KOPT-K1 (cell line): Measurements from ENCODE around the gene SMIM5.

Experiments
- H3K27ac ChIP-seq: fragments of 200-600 bp; sonication (generic); 2 replicates; pipeline ENCODE4 v1.5.1; 2016; ENCODE audit warnings: antibody characterized with exemption, mild to moderate bottlenecking, low read depth, low read length; ENCODE audit not compliant: poor library complexity, severe bottlenecking
- H3K36me3 ChIP-seq: fragments of 200-600 bp; sonication (generic); 2 replicates; pipeline ENCODE4 v1.5.1; 2017; ENCODE audit warnings: antibody characterized with exemption, mild to moderate bottlenecking, low read length, moderate library complexity; ENCODE audit not compliant: insufficient read depth
- H3K9me3 ChIP-seq: fragments of 200-600 bp; sonication (generic); 2 replicates; pipeline ENCODE4 v1.5.1; 2017; ENCODE audit warnings: antibody characterized with exemption, low read length, mild to moderate bottlenecking; ENCODE audit not compliant: insufficient read depth, poor library complexity, severe bottlenecking

SMIM5 gene

DNA sequence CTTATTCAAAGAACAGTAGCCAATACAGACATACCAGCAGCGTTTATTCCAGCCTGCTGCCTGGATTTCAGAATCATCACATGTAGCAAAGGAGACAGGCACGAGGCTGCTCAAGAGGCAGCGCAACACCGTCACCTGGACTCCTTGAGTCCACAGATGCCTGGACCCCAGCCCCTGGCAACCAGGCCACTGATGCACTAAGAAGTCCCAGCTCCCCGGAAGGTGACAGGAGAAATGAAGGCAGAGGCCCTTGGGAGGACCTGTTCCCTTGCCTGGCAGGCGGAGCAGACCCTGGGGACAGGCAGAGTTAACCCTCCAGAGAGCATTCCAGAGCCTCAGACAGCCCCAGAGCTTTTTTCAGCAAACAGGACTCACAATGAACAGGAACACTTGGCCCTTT lies 16.5 kb downstream of the SMIM5 start:
- Histone ChIP-seq H3K36me3 (peaks cover 36% of the 10 kb centered on the region), H3K27ac (no peak overlapping the region)

DNA sequence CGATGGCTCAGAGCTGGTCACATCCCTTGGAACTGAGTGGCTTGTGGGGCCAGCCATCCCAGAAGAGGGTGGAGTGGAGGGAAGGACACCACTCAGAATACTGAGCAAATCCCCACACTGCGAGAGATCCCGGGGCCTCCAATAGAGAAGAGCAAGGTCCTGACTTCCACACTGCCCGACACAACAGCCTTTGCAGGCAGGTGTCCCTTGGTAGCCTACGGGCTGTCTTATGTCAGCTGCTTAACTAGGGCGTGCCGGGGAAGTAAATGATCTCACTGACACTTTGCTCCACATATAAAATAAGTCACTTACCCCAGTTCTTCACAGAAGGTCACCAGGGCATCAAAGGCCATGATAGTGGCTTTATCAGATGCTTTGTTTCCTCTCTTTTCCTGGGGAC lies 17.6 kb downstream of the SMIM5 start:
- peaks cover 41% of the 10 kb centered on the region for H3K36me3 ChIP-seq
- no peaks in the 10 kb centered on the region for H3K9me3 ChIP-seq
- H3K27ac ChIP-seq = no peak overlapping the region

More for the DNA sequence above, 16.5 kb downstream of the SMIM5 start:
- H3K9me3 ChIP-seq = no peaks in the 10 kb centered on the region

DNA sequence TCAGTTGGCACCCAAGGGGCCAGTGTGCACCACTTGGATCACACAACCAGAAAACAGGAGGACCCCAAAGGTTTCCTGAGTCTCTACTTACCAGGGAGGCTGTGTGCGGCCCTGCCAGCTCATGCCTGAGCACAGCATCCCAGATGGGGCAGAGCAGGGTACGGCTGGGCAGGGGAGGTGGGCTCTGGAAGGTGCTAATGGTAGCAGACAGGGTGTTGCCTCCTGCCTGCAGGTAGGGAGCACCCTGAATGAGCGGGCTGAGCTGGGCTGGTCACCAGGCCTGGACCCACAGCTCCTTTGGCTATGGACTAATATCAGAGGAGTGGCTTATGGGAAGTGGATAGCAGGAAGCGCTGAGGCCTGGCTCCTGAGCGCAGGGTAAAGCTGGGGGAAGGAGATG lies 19.1 kb downstream of the SMIM5 start:
- Histone ChIP-seq H3K36me3 (peaks cover 50% of the 10 kb centered on the region), H3K27ac (peak overlapping the region; percentile 22)

DNA sequence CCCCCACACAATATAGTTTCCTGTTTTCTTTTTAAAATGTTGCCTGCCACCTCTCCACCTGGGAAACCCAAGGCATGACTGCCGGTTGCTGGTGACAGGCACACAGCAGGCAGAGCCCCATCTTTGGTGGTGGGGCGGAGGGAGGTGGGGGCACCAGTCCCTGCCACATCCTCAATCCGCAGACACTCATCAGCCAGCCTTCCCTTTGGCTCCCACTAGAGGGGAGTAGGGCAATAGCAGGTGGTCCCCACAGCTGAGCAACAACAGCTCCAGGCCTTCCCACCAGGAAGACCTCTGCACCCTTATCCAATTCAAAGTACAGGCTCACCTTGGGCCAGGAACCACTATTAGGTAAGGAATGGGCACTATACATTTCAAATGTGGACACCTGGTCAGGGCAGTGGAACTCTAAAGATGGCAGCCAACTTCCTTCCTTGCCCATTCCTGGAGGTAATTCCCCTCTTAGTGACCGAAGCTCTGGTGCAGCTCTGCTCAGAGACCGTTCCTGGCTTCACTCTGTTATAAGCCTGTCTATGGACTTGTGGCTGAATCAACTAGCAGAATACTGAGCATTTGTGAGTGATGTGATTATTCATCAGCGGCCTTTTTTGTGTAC lies 19.8 kb downstream of the SMIM5 start:
- Histone ChIP-seq H3K27ac (peak overlapping the region; percentile 22), H3K9me3 (no peaks in the 10 kb centered on the region), H3K36me3 (peaks cover 51% of the 10 kb centered on the region)

More for the DNA sequence above, 19.1 kb downstream of the SMIM5 start:
- H3K9me3 ChIP-seq = no peaks in the 10 kb centered on the region

GRCh38 chr17:75654176-75654575 lies 20.9 kb downstream of the SMIM5 start:
- no peaks in the 10 kb centered on the region for H3K9me3 ChIP-seq
- H3K36me3 ChIP-seq = peaks cover 47% of the 10 kb centered on the region
- no peak overlapping the region for H3K27ac ChIP-seq

DNA sequence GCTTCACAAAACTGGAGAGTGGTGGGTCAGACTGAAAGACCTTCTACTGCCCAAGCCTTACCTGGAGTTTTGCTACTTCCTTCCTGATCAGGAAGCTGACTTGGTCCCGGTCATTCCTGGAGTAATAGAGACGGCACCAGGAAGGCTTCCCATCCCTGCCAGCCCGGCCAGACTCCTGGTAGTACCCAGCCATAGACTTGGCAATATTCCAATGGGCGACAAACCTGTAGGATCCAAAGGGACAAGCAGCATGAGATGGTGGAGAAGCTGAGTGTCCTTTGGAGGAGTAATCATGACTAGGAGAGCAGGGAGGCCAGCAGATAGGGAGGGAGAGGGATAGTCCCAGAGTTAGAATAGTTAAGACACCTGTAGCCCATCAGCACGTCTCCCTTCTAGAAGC lies 25.0 kb downstream of the SMIM5 start:
- Histone ChIP-seq H3K36me3 (peaks cover 58% of the 10 kb centered on the region), H3K9me3 (no peaks in the 10 kb centered on the region), H3K27ac (no peak overlapping the region)

- no peaks in the 10 kb centered on the region for H3K9me3 ChIP-seq
- H3K36me3 ChIP-seq = peaks cover 48% of the 10 kb centered on the region
- no peak overlapping the region for H3K27ac ChIP-seq
These were observed 28.3 kb downstream of the SMIM5 start for GRCh38 chr17:75661531-75661930.

- H3K36me3 ChIP-seq = peaks cover 41% of the 10 kb centered on the region
- H3K27ac ChIP-seq = no peak overlapping the region
These were observed 29.3 kb downstream of the SMIM5 start for GRCh38 chr17:75662511-75662910.

GRCh38 chr17:75664099-75664549 lies 30.9 kb downstream of the SMIM5 start:
- H3K36me3 ChIP-seq = peaks cover 50% of the 10 kb centered on the region
- H3K27ac ChIP-seq = no peak overlapping the region
- no peaks in the 10 kb centered on the region for H3K9me3 ChIP-seq

More at GRCh38 chr17:75662511-75662910, 29.3 kb downstream of the SMIM5 start:
- no peaks in the 10 kb centered on the region for H3K9me3 ChIP-seq

DNA sequence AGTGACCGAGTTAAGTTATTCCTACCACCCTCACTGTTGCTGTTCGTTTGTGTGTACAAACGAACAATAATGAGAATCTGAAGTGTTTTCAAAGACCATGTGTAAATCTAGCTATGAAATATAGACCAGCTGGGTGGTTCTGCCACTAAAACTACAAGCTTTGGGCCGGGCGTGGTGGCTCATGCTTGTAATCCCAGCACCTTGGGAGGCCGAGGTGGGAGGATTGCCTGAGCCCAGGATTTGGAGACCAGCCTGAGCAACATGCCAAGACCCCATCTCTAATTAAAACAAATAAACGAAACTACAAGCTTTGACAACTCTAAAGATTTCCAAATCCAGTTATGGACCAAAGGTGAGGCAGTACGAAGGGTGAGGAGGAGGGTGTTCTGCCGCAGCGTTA lies 32.7 kb downstream of the SMIM5 start:
- Histone ChIP-seq H3K27ac (peak overlapping the region; percentile 73), H3K9me3 (no peaks in the 10 kb centered on the region), H3K36me3 (peaks cover 54% of the 10 kb centered on the region)

DNA sequence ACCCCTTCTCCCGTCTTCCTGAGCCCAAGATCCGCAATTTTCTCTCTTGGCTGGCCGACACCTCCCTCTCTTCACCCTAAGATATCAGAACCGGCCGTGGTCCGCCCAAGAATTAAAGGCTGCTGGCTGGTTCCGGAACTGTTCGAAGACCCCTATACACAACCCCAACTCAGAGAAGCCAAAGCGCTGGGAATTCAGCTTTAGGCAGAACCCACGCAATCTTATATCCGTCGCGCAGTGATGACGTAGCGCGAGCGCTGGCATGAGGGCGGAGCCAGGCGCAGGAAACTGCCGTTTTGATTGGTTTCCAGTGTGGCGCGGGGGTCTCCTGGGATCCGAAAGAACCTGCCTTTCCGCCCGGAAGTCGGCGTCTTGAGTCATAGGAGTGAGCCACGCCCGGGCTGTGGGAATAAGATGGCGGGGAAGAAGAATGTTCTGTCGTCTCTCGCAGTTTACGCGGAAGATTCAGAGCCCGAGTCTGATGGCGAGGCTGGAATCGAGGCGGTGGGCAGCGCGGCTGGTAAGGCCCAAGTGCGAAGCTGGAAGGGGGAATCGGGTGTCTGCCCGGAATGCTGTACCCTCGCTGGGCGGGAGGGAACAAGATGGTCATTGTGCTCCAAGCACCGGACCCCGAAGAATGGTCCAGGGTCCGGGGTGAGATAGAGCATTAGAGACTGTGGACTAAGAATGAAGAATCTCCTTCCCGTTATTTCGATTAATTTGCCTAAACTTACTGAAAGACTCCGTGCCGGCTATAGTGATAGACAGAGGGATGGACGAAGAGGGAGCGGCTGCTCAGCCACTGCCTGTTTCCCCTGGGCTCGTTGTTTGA lies 33.9 kb downstream of the SMIM5 start, which contains the start of the genes RECQL5 and SAP30BP:
RECQL5 (minus strand) TSS at position 196 of the 832 bp plus-strand sequence. CDS start 597 bp downstream, outside the sequence.
SAP30BP (plus strand) TSS at position 380 of the 832 bp plus-strand sequence; CDS start at position 415, 35 bp downstream.
- no peaks in the 10 kb centered on the region for H3K9me3 ChIP-seq
- H3K27ac ChIP-seq = peak within 1 kb of the TSS; percentile 73
- H3K36me3 ChIP-seq = peaks cover 54% of the 10 kb centered on the region

DNA sequence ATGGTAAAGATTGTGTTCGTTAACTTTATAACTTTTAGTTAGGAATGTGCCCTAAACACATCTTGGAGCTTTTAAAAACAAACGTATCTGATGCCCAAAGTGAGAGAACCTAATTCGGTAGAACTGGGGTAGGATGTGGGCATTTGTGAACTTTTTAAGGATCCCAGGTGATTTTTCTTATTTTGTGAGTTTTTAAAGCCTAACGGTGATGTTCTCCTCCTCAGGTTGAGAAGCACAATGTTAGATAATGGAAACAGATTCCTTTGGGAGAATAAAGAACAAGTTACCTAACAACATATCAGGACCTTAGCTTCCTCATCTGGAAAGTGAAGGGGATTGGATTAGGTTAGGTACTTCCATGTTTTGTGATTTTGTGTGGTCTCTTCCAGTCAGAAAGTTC lies 34.6 kb downstream of the SMIM5 start:
- Histone ChIP-seq H3K27ac (peak overlapping the region; percentile 73), H3K36me3 (peaks cover 54% of the 10 kb centered on the region), H3K9me3 (no peaks in the 10 kb centered on the region)

DNA sequence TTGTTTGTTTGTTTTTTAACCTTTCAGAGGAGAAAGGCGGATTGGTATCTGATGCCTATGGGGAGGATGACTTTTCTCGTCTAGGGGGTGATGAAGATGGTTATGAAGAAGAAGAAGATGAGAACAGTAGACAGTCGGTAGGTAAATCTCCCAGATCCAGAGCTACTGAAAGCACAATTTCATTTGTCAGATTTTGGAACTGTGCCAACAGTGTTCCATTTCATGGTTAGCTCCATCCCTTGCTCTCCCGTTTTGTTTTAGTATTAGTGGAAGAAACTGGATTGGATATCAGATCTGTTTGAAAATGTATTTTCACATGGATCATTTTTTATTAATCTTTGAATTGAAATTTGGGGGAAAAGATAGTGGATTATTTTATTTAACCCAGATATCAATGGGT lies 35.3 kb downstream of the SMIM5 start:
- H3K36me3 ChIP-seq = peaks cover 58% of the 10 kb centered on the region
- no peak overlapping the region for H3K27ac ChIP-seq
- H3K9me3 ChIP-seq = no peaks in the 10 kb centered on the region

DNA sequence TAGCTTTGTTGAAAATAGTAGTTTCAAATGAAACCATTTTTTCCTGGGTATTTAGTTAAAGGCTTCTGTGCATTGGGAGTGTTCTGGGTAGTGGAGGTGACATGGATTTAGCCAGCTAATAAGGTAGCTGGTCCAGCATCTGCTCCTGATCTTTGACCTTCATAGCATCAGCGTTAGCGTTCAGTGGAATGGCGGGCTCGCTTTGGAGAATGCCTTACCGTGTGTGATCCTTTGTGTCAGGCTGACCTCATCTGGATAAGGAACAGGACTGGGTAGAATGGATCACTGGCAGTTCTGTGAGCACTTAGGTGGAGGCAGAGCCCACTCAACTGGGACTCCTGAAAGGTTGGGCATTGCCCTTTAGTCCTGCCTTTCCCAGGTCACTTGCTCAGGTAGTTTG lies 37.6 kb downstream of the SMIM5 start:
- H3K36me3 ChIP-seq = peaks cover 68% of the 10 kb centered on the region
- no peak overlapping the region for H3K27ac ChIP-seq

DNA sequence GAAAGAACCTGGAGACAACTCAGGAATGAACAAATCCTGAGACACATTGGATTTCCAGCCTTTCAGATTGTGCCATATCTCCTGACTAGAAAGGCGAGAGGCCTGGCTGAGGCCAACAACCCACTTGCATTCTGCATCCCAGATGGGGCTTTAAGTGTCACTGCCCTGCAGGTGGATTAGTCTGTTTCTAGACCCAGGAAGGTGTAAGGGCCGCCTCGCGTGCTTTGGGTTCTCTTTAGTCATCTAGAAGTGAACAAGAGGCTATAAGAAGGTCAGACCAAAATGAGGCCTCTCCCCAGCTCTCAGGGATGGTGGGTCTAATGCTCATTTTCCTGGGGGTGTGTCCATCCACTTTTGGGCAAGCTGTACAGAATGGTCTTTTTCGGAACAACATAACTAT lies 38.8 kb downstream of the SMIM5 start:
- no peak overlapping the region for H3K27ac ChIP-seq
- peaks cover 78% of the 10 kb centered on the region for H3K36me3 ChIP-seq
- H3K9me3 ChIP-seq = no peaks in the 10 kb centered on the region

More for the DNA sequence above, 37.6 kb downstream of the SMIM5 start:
- no peaks in the 10 kb centered on the region for H3K9me3 ChIP-seq
